GM12878 (cell line): ENCODE results near the gene ALOX12B. TPM values are rescaled to one million over a fixed set of nuclear protein-coding genes. Genes with fewer than 3 reads are reported as not detected.

Experiments
- ATAC-seq: fragments of 200-7000 bp; cut with Tn5 transposase; 3 replicates; pipeline ENCODE4 v1.9.1; 2020; ENCODE audit warnings: mild to moderate bottlenecking, moderate library complexity
- BruUV-seq: library from RNA; stranded (reverse); fragments of 400-500 nt; replicated peaks from 2 replicates; lab custom pipeline; 2021; lab: Mats Ljungman, UMichigan
- CTCF ChIA-PET: fragments of 300-600 bp; sonication (Branson Sonifier 250); formaldehyde crosslinking; extraction: SDS; loops from one replicate; lab custom pipeline; 2021; ENCODE audit warnings: inconsistent platforms; lab: Yijun Ruan, JAX
- POLR2A ChIA-PET: fragments of 350-600 bp; formaldehyde crosslinking; extraction: SDS; loops from one replicate; lab custom pipeline; 2021; ENCODE audit warnings: inconsistent platforms; lab: Charles Lee
- RAD21 ChIA-PET: fragments of 300-600 bp; sonication (Branson Sonifier 250); formaldehyde crosslinking; loops from one replicate; lab custom pipeline; 2023; ENCODE audit warnings: antibody characterized with exemption; ENCODE audit not compliant: unreplicated experiment; lab: Charles Lee
- SMC1A ChIA-PET: fragments of 300-600 bp; sonication (Branson Sonifier 250); formaldehyde crosslinking; loops from one replicate; lab custom pipeline; 2023; ENCODE audit not compliant: unreplicated experiment, uncharacterized antibody; lab: Charles Lee
- DNase-seq: peaks from one replicate; pipeline ENCODE4 v3.0.0-alpha.2; 2011; ENCODE audit warnings: low read depth, low spot score
- FAIRE-seq: peaks from 3 replicates; lab custom pipeline; 2011; peaks lifted over from hg19 to GRCh38; lab: Jason Lieb, UNC
- H2AFZ ChIP-seq: 2 replicates; pipeline ENCODE4 v1.6.0; 2011; ENCODE audit warnings: low read depth, low read length, control low read depth; ENCODE audit not compliant: control insufficient read depth
- H3K27ac ChIP-seq: 2 replicates; pipeline ENCODE4 v1.5.1; 2011; ENCODE audit warnings: control low read depth; ENCODE audit not compliant: control insufficient read depth, insufficient read depth
- H3K27me3 ChIP-seq, 2 experiments: replicated peaks in 1 of 2; 2 replicates each; pipeline versions ENCODE4 v1.6.0 to v1.6.1; 2011; ENCODE audit warnings: low read length in 1 of 2; ENCODE audit not compliant: control insufficient read depth in 2 of 2, insufficient read depth in 2 of 2
- H3K36me3 ChIP-seq, 2 experiments: 2 replicates each; pipeline ENCODE4 v1.5.1; 2011; ENCODE audit warnings: low read length in 1 of 2; ENCODE audit not compliant: control insufficient read depth in 2 of 2, insufficient read depth in 2 of 2
- H3K4me1 ChIP-seq: 2 replicates; pipeline ENCODE4 v1.6.1; 2011; ENCODE audit warnings: mild to moderate bottlenecking, low read length, moderate library complexity, mixed read lengths; ENCODE audit not compliant: control insufficient read depth, insufficient read depth
- H3K4me2 ChIP-seq: 2 replicates; pipeline ENCODE4 v1.6.0; 2011; ENCODE audit warnings: control low read depth; ENCODE audit not compliant: control insufficient read depth, insufficient read depth
- H3K4me3 ChIP-seq: fragments of 200-600 bp; sonication (generic); 2 replicates; pipeline ENCODE4 v1.5.1; 2016
- H3K79me2 ChIP-seq: 2 replicates; pipeline ENCODE4 v1.6.0; 2011; ENCODE audit warnings: low read length; ENCODE audit not compliant: control insufficient read depth, insufficient read depth
- H3K9ac ChIP-seq: 2 replicates; pipeline ENCODE4 v1.8.0; 2011; ENCODE audit warnings: low read length, control low read depth, mixed read lengths; ENCODE audit not compliant: control insufficient read depth, insufficient read depth
- H3K9me3 ChIP-seq: replicated peaks from 3 replicates; pipeline ENCODE4 v1.5.1; 2011; ENCODE audit warnings: mild to moderate bottlenecking, low read length; ENCODE audit not compliant: control insufficient read depth, insufficient read depth
- H4K20me1 ChIP-seq: 2 replicates; pipeline ENCODE4 v1.6.0; 2011; ENCODE audit not compliant: control insufficient read depth, insufficient read depth
- CHD1 ChIP-seq: IDR thresholded peaks from 2 replicates; pipeline ENCODE4 v1.6.1; 2012; ENCODE audit warnings: low read depth, low read length, improper control_type of control experiment
- ESRRA ChIP-seq: IDR thresholded peaks from 2 replicates; pipeline ENCODE4 v1.6.1; 2012; ENCODE audit warnings: mild to moderate bottlenecking, low read length, improper control_type of control experiment
- FOXK2 ChIP-seq: fragments of 450-650 bp; IDR thresholded peaks from 2 replicates; pipeline ENCODE4 v1.6.1; 2017; ENCODE audit warnings: mild to moderate bottlenecking, moderate library complexity
- NFXL1 ChIP-seq: fragments of 450-650 bp; IDR thresholded peaks from 2 replicates; pipeline ENCODE4 v1.6.1; 2017; ENCODE audit warnings: antibody characterized with exemption, mild to moderate bottlenecking, borderline replicate concordance
- SUPT20H ChIP-seq: IDR thresholded peaks from 2 replicates; pipeline ENCODE4 v1.6.1; 2011; ENCODE audit warnings: low read depth, mild to moderate bottlenecking, low read length, moderate library complexity, borderline replicate concordance; ENCODE audit not compliant: control insufficient read depth
- WGBS: methylation state at CpG from one replicate; pipeline ENCODE4 v1.1.6; 2016; ENCODE audit warnings: low lambda C conversion rate; ENCODE audit not compliant: insufficient replicate concordance, insufficient coverage; ENCODE audit errors: missing lambda C conversion rate; 5-methylcytosine and 5-hydroxymethylcytosine counted together
- in situ Hi-C: fragments of 300-500 bp; cut with MboI; formaldehyde crosslinking; loops from 9 replicates; pipeline ENCODE4 v1.14.3; 2018; ENCODE audit warnings: mixed read lengths
- intact Hi-C: fragments of 100-400 bp; cut with micrococcal nuclease; formaldehyde crosslinking; loops from one replicate; pipeline ENCODE4 v1.14.2; 2022; ENCODE audit not compliant: unreplicated experiment
- polyA plus RNA-seq, 11 experiments: library from polyadenylated mRNA; depleted of rRNA in 4 of 11; unstranded in 6 of 11; stranded (reverse) in 5 of 11; fragments of >200 nt; fragmentation: Nextera tagmentation in 4 of 11; fragmentation: Illumina TruSeq in 1 of 11; extraction: Ambion mirVana in 4 of 11; extraction: Trizol in 1 of 11; gene quantifications; 1 replicate in 1 of 11; 2 replicates in 10 of 11; pipeline versions ENCODE4 v1.2.1 to v1.2.3, GENCODE V29; 2011 to 2016; ENCODE audit warnings: inconsistent platforms in 2 of 11, missing spikeins in 2 of 11, low read depth in 1 of 11
- total RNA-seq, 4 experiments: library from RNA; depleted of rRNA in 3 of 4; stranded (reverse); fragments of >200 nt in 3 of 4; fragmentation: Illumina TruSeq in 1 of 4; extraction: Trizol in 1 of 4; gene quantifications; 2 replicates each; pipeline versions ENCODE4 v1.2.1 to v1.2.3, GENCODE V29; 2013 to 2021

Gene ALOX12B
- total and polyA plus RNA-seq, 10 of the 15 experiments (the other 5 are each of a cell fraction or from before 2014, with no cell fraction given): 0.17 to 0.54 TPM; not detected in 8

GRCh38 chr17:8133941-8134340, 46.4 kb upstream of the ALOX12B start:
- no peak overlapping the region for H2AFZ ChIP-seq
- ATAC-seq: no peak
- CTCF ChIA-PET: interaction anchor here (0.9 to 4.1 kb wide), 3 partner anchors 9 to 25 kb away, joined by 3 to 20 read pairs (median 4); no protein-coding TSS in a partner anchor

DNA sequence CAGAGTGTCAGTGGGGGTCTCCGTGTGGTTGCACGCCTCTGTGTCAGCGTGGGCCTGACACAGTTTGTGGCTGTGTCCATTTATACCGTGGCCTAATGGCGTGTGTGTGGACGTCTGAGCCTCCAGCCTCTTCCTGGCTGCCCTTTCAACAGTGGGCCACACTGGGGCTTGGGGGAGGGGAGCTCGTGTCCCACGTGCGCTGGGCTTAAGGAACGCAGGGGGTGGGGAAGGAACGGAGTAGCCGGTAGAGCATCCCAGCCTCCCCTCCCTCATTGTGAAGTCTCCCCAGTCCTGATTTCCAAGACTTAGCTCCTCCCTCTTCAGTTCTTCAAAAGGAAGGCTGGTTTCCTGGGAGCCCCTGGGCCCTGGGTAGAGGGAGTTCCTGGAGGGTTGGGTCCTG, 45.9 kb upstream of the ALOX12B start:
- POLR2A ChIA-PET: interaction anchor here (0.5 to 1.6 kb wide), 3 partner anchors 11 to 729 kb away, joined by 3 to 5 read pairs (median 4); no protein-coding TSS in a partner anchor

More at GRCh38 chr17:8133941-8134340, 46.4 kb upstream of the ALOX12B start:
- intact Hi-C loops (no loop called here), in situ Hi-C loops (no loop called here)
- ChIA-PET SMC1A (interaction anchor here (0.8 to 1.5 kb wide), 2 partner anchors 9 to 22 kb away, joined by 4 to 5 read pairs; no protein-coding TSS in a partner anchor), POLR2A (interaction anchor here (0.5 to 1.6 kb wide), 5 partner anchors 10 to 298 kb away, joined by 3 to 5 read pairs (median 4); partner anchors contain the start of gene HES7), RAD21 (interaction anchor here (1.1 kb wide), 1 partner anchor 15 kb away, joined by 4 read pairs; the partner anchor contains the start of gene ALOXE3)
- Histone ChIP-seq H3K36me3 (no peaks in the 10 kb centered on the region), H3K79me2 (no peaks in the 10 kb centered on the region), H3K27ac (no peak overlapping the region), H3K9me3 (no peaks in the 10 kb centered on the region), H4K20me1 (no peaks in the 10 kb centered on the region), H3K4me1 (peaks cover 3% of the 10 kb centered on the region), H3K4me2 (no peak overlapping the region), H3K27me3 (no peaks in the 10 kb centered on the region), H3K9ac (no peak overlapping the region), H3K4me3 (no peak overlapping the region)
- no peak for DNase-seq
- FAIRE-seq: no peak
- TF ChIP-seq CHD1: no peak
- no peak for TF ChIP-seq NFXL1
- no peak for TF ChIP-seq FOXK2
- TF ChIP-seq ESRRA: no peak
- TF ChIP-seq SUPT20H: no peak
- no TSS peak for BruUV-seq
- WGBS: 32% methylated on average over 4 of the region's 4 CpGs

More for the DNA sequence above, 45.9 kb upstream of the ALOX12B start:
- ChIA-PET RAD21 (no interaction called here), SMC1A (interaction anchor here (0.8 kb wide), 1 partner anchor 22 kb away, joined by 4 read pairs; no protein-coding TSS in a partner anchor), CTCF (interaction anchor here (1.6 to 4.1 kb wide), 2 partner anchors 14 to 25 kb away, joined by 4 to 20 read pairs; no protein-coding TSS in a partner anchor)
- Histone ChIP-seq H3K4me2 (no peak overlapping the region), H3K4me1 (peaks cover 3% of the 10 kb centered on the region), H3K79me2 (no peaks in the 10 kb centered on the region), H3K4me3 (no peak overlapping the region), H3K36me3 (no peaks in the 10 kb centered on the region), H2AFZ (no peak overlapping the region), H3K9me3 (no peaks in the 10 kb centered on the region), H3K9ac (no peak overlapping the region), H3K27me3 (no peaks in the 10 kb centered on the region), H3K27ac (no peak overlapping the region), H4K20me1 (no peaks in the 10 kb centered on the region)
- TF ChIP-seq NFXL1: no peak
- intact Hi-C loops (no loop called here), in situ Hi-C loops (no loop called here)
- DNase-seq (no peak), FAIRE-seq (no peak), ATAC-seq (no peak)
- BruUV-seq: no TSS peak
- WGBS: 60% methylated on average over 12 of the region's 12 CpGs
